Breast epithelium (tissue), 4 donors: ENCODE measurements around the gene PLA2G4C. TPM values are rescaled to one million over a fixed set of nuclear protein-coding genes. Genes with fewer than 3 reads are reported as not detected.

Source experiments
- DNase-seq, 2 donors: peaks; one replicate each; pipeline ENCODE4 v3.0.0-alpha.2; 2019; ENCODE audit warnings: low spot score in 2 of 2
- H3K27ac ChIP-seq, 2 donors: fragments of 200-600 bp; sonication (generic) in 1 of 2; one replicate each; pipeline ENCODE4 v1.5.1; 2016 to 2019; ENCODE audit warnings: mild to moderate bottlenecking in 1 of 2
- H3K27me3 ChIP-seq, 2 donors: fragments of 200-600 bp; sonication (generic) in 1 of 2; one replicate each; pipeline versions ENCODE4 v1.5.1 to v1.6.0; 2017 to 2019; ENCODE audit warnings: control low read depth in 1 of 2, mild to moderate bottlenecking in 1 of 2
- H3K36me3 ChIP-seq: fragments of 200-600 bp; one replicate; pipeline ENCODE4 v1.5.1; 2019
- H3K4me1 ChIP-seq, 2 donors: fragments of 200-600 bp; sonication (generic); one replicate each; pipeline ENCODE4 v1.5.1; 2016 to 2019; ENCODE audit warnings: control low read depth in 1 of 2
- H3K4me3 ChIP-seq, 3 donors: fragments of 200-600 bp; sonication (generic); 1 replicate in 2 of 3; 2 replicates in 1 of 3; pipeline ENCODE4 v1.5.1; 2016 to 2019; ENCODE audit warnings: mild to moderate bottlenecking in 3 of 3, moderate library complexity in 2 of 3
- H3K9me3 ChIP-seq, 2 donors: fragments of 200-600 bp; sonication (generic) in 1 of 2; one replicate each; pipeline ENCODE4 v1.5.1; 2016 to 2019; ENCODE audit warnings: control low read depth in 1 of 2
- POLR2A ChIP-seq: fragments of 450-650 bp; IDR thresholded peaks from one replicate; pipeline ENCODE4 v1.6.1; 2016; ENCODE audit warnings: antibody characterized with exemption, mild to moderate bottlenecking, moderate library complexity
- POLR2AphosphoS5 ChIP-seq, 3 donors: sonication (generic); formaldehyde crosslinking; IDR thresholded peaks; one replicate each; pipeline ENCODE4 v1.6.1; 2017; ENCODE audit warnings: antibody characterized with exemption in 3 of 3
- intact Hi-C: fragments of 100-400 bp; cut with DNase I; formaldehyde crosslinking; loops from one replicate; pipeline ENCODE4 v1.15.1; 2023; ENCODE audit warnings: low total_unique reads
- total RNA-seq, 3 donors: library from RNA; depleted of rRNA; stranded (reverse); fragments of >200 nt; gene quantifications; one replicate each; pipeline ENCODE4 v1.1.0, GENCODE V29; 2016
- TF ChIP-seq, protein P1 (sequence below), 3 donors: fragments of 450-650 bp; IDR thresholded peaks; one replicate each; pipeline ENCODE4 v1.5.1; 2016 to 2017; ENCODE audit warnings: antibody characterized with exemption in 3 of 3, mild to moderate bottlenecking in 3 of 3, moderate library complexity in 3 of 3

The PLA2G4C gene
- total RNA-seq, 3 donors from 2014 or later: 2.6 to 10.5 (median 5.1) TPM

- Histone ChIP-seq H3K36me3 (no peaks in the 10 kb centered on the region), H3K27me3 (no peaks in the 10 kb centered on the region), H3K4me3 (no peak overlapping the region), H3K4me1 (no peaks in the 10 kb centered on the region), H3K27ac (no peak overlapping the region), H3K9me3 (no peaks in the 10 kb centered on the region)
- DNase-seq: no peak
- TF ChIP-seq, protein P1, sequence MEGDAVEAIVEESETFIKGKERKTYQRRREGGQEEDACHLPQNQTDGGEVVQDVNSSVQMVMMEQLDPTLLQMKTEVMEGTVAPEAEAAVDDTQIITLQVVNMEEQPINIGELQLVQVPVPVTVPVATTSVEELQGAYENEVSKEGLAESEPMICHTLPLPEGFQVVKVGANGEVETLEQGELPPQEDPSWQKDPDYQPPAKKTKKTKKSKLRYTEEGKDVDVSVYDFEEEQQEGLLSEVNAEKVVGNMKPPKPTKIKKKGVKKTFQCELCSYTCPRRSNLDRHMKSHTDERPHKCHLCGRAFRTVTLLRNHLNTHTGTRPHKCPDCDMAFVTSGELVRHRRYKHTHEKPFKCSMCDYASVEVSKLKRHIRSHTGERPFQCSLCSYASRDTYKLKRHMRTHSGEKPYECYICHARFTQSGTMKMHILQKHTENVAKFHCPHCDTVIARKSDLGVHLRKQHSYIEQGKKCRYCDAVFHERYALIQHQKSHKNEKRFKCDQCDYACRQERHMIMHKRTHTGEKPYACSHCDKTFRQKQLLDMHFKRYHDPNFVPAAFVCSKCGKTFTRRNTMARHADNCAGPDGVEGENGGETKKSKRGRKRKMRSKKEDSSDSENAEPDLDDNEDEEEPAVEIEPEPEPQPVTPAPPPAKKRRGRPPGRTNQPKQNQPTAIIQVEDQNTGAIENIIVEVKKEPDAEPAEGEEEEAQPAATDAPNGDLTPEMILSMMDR (IDR thresholded peaks at IDR 0.05): no peak
- TF ChIP-seq POLR2A (no peak), POLR2AphosphoS5 (IDR thresholded peaks at IDR 0.05) (no peak)
- intact Hi-C loops: no loop called here
Measured at GRCh38 chr19:48121066-48121465, 10.4 kb upstream of the PLA2G4C start.

DNA sequence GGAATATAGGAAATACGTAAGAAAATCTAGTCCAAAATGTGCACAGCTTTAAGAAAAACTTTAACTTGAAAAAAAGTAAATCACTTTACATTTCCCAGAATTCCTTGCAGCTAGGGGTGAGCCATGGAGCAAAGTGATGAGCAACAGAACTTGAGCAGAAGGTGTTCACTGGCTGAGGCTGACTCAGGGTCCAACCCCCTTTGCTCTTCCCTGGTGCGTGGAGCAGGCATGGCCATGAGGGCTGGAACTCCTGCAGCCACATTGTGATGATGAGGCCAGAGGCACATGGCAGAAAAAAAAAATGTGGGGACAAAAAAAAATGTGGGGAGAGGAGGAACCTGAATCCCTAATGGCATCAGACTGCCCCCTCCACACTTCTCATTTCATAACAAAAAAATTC is 9.9 kb upstream of the PLA2G4C start:
- intact Hi-C loops: no loop called here
- no peaks in the 10 kb centered on the region for H3K36me3 ChIP-seq
- no peaks in the 10 kb centered on the region for H3K4me1 ChIP-seq
- DNase-seq: no peak
- no peaks in the 10 kb centered on the region for H3K9me3 ChIP-seq
- no peak overlapping the region for H3K27ac ChIP-seq
- TF ChIP-seq, protein P1 (IDR thresholded peaks at IDR 0.05): no peak
- TF ChIP-seq POLR2AphosphoS5 (IDR thresholded peaks at IDR 0.05): no peak
- TF ChIP-seq POLR2A: no peak
- no peaks in the 10 kb centered on the region for H3K27me3 ChIP-seq
- no peak overlapping the region for H3K4me3 ChIP-seq

DNA sequence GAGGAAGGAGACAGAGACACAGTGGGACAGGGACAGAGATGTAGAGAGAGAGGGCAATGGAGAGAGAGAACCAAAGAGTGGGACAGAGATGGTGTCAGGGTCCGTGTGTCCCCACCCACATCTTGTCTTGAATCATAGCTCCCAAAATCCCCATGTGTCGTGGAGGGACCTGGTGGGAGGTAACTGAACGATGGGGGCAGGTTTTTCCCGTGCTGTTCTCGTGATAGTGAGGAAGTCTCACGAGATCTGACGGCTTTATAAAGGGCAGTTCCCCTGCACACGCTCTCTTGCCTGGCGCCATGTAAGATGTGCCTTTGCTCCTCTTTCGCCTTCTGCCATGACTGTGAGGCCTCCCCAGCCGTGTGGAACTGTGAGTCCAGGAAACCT is 7.5 kb upstream of the PLA2G4C start:
- H3K4me1 ChIP-seq: no peaks in the 10 kb centered on the region
- no peaks in the 10 kb centered on the region for H3K36me3 ChIP-seq
- no peak for DNase-seq
- H3K27me3 ChIP-seq: no peaks in the 10 kb centered on the region
- H3K9me3 ChIP-seq: no peaks in the 10 kb centered on the region
- TF ChIP-seq POLR2A (no peak), POLR2AphosphoS5 (IDR thresholded peaks at IDR 0.05) (no peak)
- intact Hi-C loops: loop anchor here (5.0 kb wide), 1 partner anchor 1639 kb away; no protein-coding TSS in a partner anchor
- H3K27ac ChIP-seq: no peak overlapping the region
- H3K4me3 ChIP-seq: no peak overlapping the region

- Histone ChIP-seq H3K4me1 (no peaks in the 10 kb centered on the region), H3K4me3 (no peak overlapping the region), H3K36me3 (no peaks in the 10 kb centered on the region), H3K27me3 (no peaks in the 10 kb centered on the region), H3K27ac (no peak overlapping the region), H3K9me3 (no peaks in the 10 kb centered on the region)
- TF ChIP-seq POLR2AphosphoS5 (IDR thresholded peaks at IDR 0.05) (no peak), POLR2A (no peak)
- TF ChIP-seq, protein P1 (IDR thresholded peaks at IDR 0.05): no peak
- intact Hi-C loops: loop anchor here (5.0 kb wide), 1 partner anchor 1640 kb away; no protein-coding TSS in a partner anchor
- no peak for DNase-seq
Measured at GRCh38 chr19:48117515-48118130, 7.0 kb upstream of the PLA2G4C start.

DNA sequence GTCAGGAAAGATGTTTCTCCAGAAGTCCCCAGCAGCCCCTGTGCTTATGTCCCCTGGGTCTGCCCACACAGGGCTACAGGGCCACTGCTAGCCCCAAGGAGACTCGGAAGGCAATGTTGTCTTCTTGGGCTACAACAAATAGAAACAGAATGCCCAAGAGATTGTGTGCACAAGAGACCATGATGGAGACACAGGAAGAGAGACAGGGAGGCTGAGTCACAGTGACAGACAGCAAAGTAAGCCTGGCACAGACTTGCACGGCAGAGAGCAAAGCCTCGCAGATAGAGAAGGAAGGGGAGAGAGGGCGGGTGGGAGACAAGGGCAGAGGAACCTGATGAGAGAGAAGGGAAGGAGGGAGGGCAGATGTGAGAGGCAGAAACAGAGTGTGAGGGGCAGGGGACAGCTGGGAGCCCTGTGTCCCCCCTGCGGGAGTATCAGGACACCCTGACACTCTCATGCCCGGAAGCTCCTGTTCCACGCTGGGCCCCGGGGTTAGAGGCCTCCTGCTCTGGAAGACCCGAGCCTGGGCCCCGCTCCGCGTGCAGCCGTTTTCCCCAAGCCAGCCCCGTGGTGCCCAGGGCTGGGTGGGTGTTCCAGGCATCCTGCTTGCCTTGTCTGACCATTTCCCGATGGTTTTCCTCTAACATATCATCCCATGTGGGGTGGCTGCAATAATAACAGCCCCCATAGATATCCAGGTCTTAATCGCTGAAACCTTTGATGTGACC is 2.7 kb upstream of the PLA2G4C start:
- H3K27ac ChIP-seq: no peak overlapping the region
- H3K4me1 ChIP-seq: peaks cover 0 to 5% of the 10 kb centered on the region in 2 donors
- no peaks in the 10 kb centered on the region for H3K36me3 ChIP-seq
- H3K9me3 ChIP-seq: no peaks in the 10 kb centered on the region
- no peaks in the 10 kb centered on the region for H3K27me3 ChIP-seq
- H3K4me3 ChIP-seq: no peak overlapping the region
- no peak for DNase-seq
- TF ChIP-seq POLR2A (no peak), POLR2AphosphoS5 (IDR thresholded peaks at IDR 0.05) (no peak)
- TF ChIP-seq, protein P1 (IDR thresholded peaks at IDR 0.05): no peak
- intact Hi-C loops: no loop called here
